Prostate gland (tissue), 2 donors: ENCODE results near the gene NECTIN4.

Source experiments
- POLR2A ChIP-seq: fragments of 450-650 bp; IDR thresholded peaks from one replicate; pipeline ENCODE4 v1.6.1; 2016; ENCODE audit warnings: antibody characterized with exemption, mild to moderate bottlenecking
- POLR2AphosphoS5 ChIP-seq: sonication (generic); formaldehyde crosslinking; IDR thresholded peaks from one replicate; pipeline ENCODE4 v1.6.1; 2017; ENCODE audit warnings: antibody characterized with exemption
- TF ChIP-seq, protein P1 (sequence below), 4 experiments: fragments of 200-600 bp in 2 of 4; fragments of 450-650 bp in 2 of 4; sonication (generic) in 2 of 4; IDR thresholded peaks; 1 replicate in 3 of 4; 2 replicates in 1 of 4; pipeline ENCODE4 v1.5.1; 2016 to 2019; ENCODE audit warnings: antibody characterized with exemption in 4 of 4, mild to moderate bottlenecking in 2 of 4, moderate library complexity in 2 of 4

- TF ChIP-seq, protein P1, sequence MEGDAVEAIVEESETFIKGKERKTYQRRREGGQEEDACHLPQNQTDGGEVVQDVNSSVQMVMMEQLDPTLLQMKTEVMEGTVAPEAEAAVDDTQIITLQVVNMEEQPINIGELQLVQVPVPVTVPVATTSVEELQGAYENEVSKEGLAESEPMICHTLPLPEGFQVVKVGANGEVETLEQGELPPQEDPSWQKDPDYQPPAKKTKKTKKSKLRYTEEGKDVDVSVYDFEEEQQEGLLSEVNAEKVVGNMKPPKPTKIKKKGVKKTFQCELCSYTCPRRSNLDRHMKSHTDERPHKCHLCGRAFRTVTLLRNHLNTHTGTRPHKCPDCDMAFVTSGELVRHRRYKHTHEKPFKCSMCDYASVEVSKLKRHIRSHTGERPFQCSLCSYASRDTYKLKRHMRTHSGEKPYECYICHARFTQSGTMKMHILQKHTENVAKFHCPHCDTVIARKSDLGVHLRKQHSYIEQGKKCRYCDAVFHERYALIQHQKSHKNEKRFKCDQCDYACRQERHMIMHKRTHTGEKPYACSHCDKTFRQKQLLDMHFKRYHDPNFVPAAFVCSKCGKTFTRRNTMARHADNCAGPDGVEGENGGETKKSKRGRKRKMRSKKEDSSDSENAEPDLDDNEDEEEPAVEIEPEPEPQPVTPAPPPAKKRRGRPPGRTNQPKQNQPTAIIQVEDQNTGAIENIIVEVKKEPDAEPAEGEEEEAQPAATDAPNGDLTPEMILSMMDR (IDR thresholded peaks at IDR 0.05), result peak in 3 of 4 experiments; percentile 29 to 65 (median 59)
- TF ChIP-seq POLR2A, result no peak
- TF ChIP-seq POLR2AphosphoS5, result no peak
These were observed 17.4 kb downstream of the NECTIN4 start for GRCh38 chr1:161071886-161072371.
